Measurements from ENCODE around the gene PRPH. TPM values are rescaled to one million over a fixed set of nuclear protein-coding genes. Genes with fewer than 3 reads are reported as not detected.

PRPH gene
- polyA plus RNA-seq, 1 donor (not counting 4 experiments of a cell fraction or from before 2014, with no cell fraction given): 0.05 TPM

DNA sequence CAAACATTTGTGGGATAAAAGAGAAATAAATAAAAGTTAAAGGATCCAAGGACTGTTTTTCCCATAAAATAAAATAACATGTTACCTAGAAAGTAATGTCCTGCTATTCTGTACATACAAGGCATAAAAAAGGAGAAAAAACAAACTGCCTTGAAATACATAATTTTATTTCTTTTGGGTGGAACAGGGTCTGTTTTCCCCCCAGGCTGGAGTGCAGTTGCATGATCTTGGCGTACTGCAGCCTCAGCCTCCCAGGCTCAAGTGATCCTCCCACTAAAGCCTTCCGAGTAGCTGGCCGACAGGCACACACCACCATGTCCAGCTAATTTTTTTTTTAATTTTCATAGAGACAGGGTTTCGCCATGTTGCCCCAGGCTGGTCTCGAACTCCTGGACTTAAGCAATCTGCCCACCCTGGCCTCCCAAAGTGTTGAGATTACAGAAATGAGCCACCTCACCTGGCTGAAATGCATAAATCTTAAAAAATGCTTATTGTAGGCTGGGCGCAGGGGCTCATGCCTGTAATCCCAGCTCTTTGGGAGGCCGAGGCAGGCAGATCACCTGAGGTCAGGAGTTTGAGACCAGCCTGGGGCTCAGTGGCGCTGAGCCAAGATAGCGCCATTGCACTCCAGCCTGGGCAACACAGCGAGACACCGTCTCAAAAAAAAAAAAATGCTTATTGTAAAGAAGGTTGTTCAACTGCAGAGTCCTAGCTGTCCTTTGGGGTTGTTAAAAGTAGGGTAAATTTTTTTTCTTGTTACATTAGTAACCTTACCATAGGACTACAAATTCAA lies 34.2 kb upstream of the PRPH start:
- Histone ChIP-seq H4K20me1 (ENCODE audit: control insufficient read depth, extremely low read depth, insufficient read depth, low read length) (peaks cover 3% of the 10 kb centered on the region), H3K36me3 (ENCODE audit: control insufficient read depth in 2 of 2, extremely low read depth in 1 of 2, insufficient read depth in 2 of 2, low read length in 2 of 2) (peaks cover 0 to 3% of the 10 kb centered on the region in 2 experiments), H3K4me1 (ENCODE audit: control insufficient read depth, extremely low read depth, insufficient read depth, low read length) (peaks cover 35% of the 10 kb centered on the region), H2AFZ (ENCODE audit: control insufficient read depth, low read length) (no peak overlapping the region), H3K4me3 (ENCODE audit: control insufficient read depth in 2 of 3, extremely low read depth in 1 of 3, insufficient read depth in 2 of 3, low read depth in 1 of 3, low read length in 3 of 3) (no peak overlapping the region), H3K9ac (ENCODE audit: control insufficient read depth, extremely low read depth, insufficient read depth, low read length) (peak overlapping the region; percentile 28), H3K9me3 (ENCODE audit: control insufficient read depth, low read depth, low read length) (no peaks in the 10 kb centered on the region), H3K27me3 (ENCODE audit: control insufficient read depth, extremely low read depth, insufficient read depth, low read length) (no peaks in the 10 kb centered on the region), H3K4me2 (ENCODE audit: control insufficient read depth, extremely low read depth, insufficient read depth, low read depth, low read length) (peak overlapping the region; percentile 25), H3K9me1 (ENCODE audit: control insufficient read depth, extremely low read depth, insufficient read depth, low read length) (no peaks in the 10 kb centered on the region), H3K27ac (ENCODE audit: control insufficient read depth, insufficient read depth, low read length) (peak overlapping the region; percentile 54), H3K79me2 (ENCODE audit: control insufficient read depth, insufficient read depth, low read length) (peaks cover 13% of the 10 kb centered on the region)
- dilution Hi-C loops (cut with MboI; ENCODE audit: extremely low pct_ligation_motif_present, low sequenced_read_pairs): no loop called here
- FAIRE-seq: no peak
- DNase-seq (ENCODE audit: low read depth, low spot score): no peak
- no peak for TF ChIP-seq EZH2 (IDR thresholded peaks at IDR 0.05; ENCODE audit: low read length)
- TF ChIP-seq, protein P1, sequence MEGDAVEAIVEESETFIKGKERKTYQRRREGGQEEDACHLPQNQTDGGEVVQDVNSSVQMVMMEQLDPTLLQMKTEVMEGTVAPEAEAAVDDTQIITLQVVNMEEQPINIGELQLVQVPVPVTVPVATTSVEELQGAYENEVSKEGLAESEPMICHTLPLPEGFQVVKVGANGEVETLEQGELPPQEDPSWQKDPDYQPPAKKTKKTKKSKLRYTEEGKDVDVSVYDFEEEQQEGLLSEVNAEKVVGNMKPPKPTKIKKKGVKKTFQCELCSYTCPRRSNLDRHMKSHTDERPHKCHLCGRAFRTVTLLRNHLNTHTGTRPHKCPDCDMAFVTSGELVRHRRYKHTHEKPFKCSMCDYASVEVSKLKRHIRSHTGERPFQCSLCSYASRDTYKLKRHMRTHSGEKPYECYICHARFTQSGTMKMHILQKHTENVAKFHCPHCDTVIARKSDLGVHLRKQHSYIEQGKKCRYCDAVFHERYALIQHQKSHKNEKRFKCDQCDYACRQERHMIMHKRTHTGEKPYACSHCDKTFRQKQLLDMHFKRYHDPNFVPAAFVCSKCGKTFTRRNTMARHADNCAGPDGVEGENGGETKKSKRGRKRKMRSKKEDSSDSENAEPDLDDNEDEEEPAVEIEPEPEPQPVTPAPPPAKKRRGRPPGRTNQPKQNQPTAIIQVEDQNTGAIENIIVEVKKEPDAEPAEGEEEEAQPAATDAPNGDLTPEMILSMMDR (optimal IDR thresholded peaks at IDR 0.05 in 1 of 3, IDR thresholded peaks at IDR 0.05 in 1 of 3, conservative IDR thresholded peaks at IDR 0.05 in 1 of 3; ENCODE audit: extremely low read depth in 1 of 3, insufficient read depth in 2 of 3, low read length in 3 of 3): no peak

DNA sequence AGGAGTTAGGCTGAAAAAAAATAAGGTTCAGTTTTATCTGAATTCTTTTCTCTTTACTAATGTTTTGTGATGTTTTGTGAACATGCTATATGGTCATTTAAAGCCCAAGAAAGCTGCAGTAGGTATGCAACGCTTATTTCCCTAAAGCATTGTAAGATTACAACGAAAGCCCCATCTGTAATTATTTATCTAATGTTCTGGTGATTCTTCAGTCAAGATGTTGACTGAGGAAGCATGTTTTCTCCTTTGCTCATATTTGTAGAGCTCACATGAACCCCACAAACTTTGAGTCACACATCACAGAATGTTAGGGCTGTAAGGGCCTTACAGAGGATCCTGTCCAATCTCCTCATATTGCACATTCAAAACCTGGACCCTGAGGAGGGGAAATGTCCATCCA lies 33.2 kb upstream of the PRPH start:
- no peak overlapping the region for H2AFZ ChIP-seq (ENCODE audit: control insufficient read depth, low read length)
- dilution Hi-C loops (cut with MboI; ENCODE audit: extremely low pct_ligation_motif_present, low sequenced_read_pairs): no loop called here
- TF ChIP-seq, protein P1 (optimal IDR thresholded peaks at IDR 0.05 in 1 of 3, IDR thresholded peaks at IDR 0.05 in 1 of 3, conservative IDR thresholded peaks at IDR 0.05 in 1 of 3; ENCODE audit: extremely low read depth in 1 of 3, insufficient read depth in 2 of 3, low read length in 3 of 3): no peak
- no peak for TF ChIP-seq EZH2 (IDR thresholded peaks at IDR 0.05; ENCODE audit: low read length)
- no peak overlapping the region for H3K4me3 ChIP-seq (ENCODE audit: control insufficient read depth in 2 of 3, extremely low read depth in 1 of 3, insufficient read depth in 2 of 3, low read depth in 1 of 3, low read length in 3 of 3)
- H3K27me3 ChIP-seq (ENCODE audit: control insufficient read depth, extremely low read depth, insufficient read depth, low read length): no peaks in the 10 kb centered on the region
- peaks cover 12% of the 10 kb centered on the region for H4K20me1 ChIP-seq (ENCODE audit: control insufficient read depth, extremely low read depth, insufficient read depth, low read length)
- no peaks in the 10 kb centered on the region for H3K9me1 ChIP-seq (ENCODE audit: control insufficient read depth, extremely low read depth, insufficient read depth, low read length)
- FAIRE-seq: no peak
- H3K79me2 ChIP-seq (ENCODE audit: control insufficient read depth, insufficient read depth, low read length): peaks cover 22% of the 10 kb centered on the region
- peaks cover 38% of the 10 kb centered on the region for H3K4me1 ChIP-seq (ENCODE audit: control insufficient read depth, extremely low read depth, insufficient read depth, low read length)
- H3K27ac ChIP-seq (ENCODE audit: control insufficient read depth, insufficient read depth, low read length): peak overlapping the region; percentile 31
- H3K4me2 ChIP-seq (ENCODE audit: control insufficient read depth, extremely low read depth, insufficient read depth, low read depth, low read length): no peak overlapping the region
- no peak for DNase-seq (ENCODE audit: low read depth, low spot score)
- peaks cover 0 to 7% of the 10 kb centered on the region in 2 experiments for H3K36me3 ChIP-seq (ENCODE audit: control insufficient read depth in 2 of 2, extremely low read depth in 1 of 2, insufficient read depth in 2 of 2, low read length in 2 of 2)
- H3K9ac ChIP-seq (ENCODE audit: control insufficient read depth, extremely low read depth, insufficient read depth, low read length): no peak overlapping the region
- no peaks in the 10 kb centered on the region for H3K9me3 ChIP-seq (ENCODE audit: control insufficient read depth, low read depth, low read length)

Data from keratinocyte (primary cell).